Measurements from ENCODE around the gene IFT43. TPM values are rescaled to one million over a fixed set of nuclear protein-coding genes. Genes with fewer than 3 reads are reported as not detected.

The IFT43 gene
- total RNA-seq, 1 experiment from 2014 or later: 19.5 TPM

- DNase-seq: no peak
- ChIA-PET POLR2A (no interaction called here), CTCF (no interaction called here)
- H3K9me3 Mint-ChIP-seq (ENCODE audit: unreplicated experiment): no peaks in the 10 kb centered on the region
- H3K4me3 Mint-ChIP-seq (ENCODE audit: unreplicated experiment): no peak overlapping the region
- Histone ChIP-seq H3K4me1 (no peaks in the 10 kb centered on the region), H3K27me3 (replicated peaks; ENCODE audit: control insufficient read depth, insufficient read depth, low read length) (no peaks in the 10 kb centered on the region), H3K36me3 (ENCODE audit: control insufficient read depth, insufficient read depth, low read length) (no peaks in the 10 kb centered on the region), H3K9me3 (no peaks in the 10 kb centered on the region), H3K4me3 (ENCODE audit: low read depth, low read length) (no peak overlapping the region)
- H3K27me3 Mint-ChIP-seq (ENCODE audit: insufficient read depth, unreplicated experiment): no peaks in the 10 kb centered on the region
- intact Hi-C loops (cut with micrococcal nuclease; ENCODE audit: unreplicated experiment): no loop called here
- H3K36me3 Mint-ChIP-seq (ENCODE audit: insufficient read depth, unreplicated experiment): no peaks in the 10 kb centered on the region
- no peak overlapping the region for H3K27ac Mint-ChIP-seq (ENCODE audit: unreplicated experiment)
- H3K4me1 Mint-ChIP-seq (ENCODE audit: low read depth, unreplicated experiment): no peaks in the 10 kb centered on the region
- TF ChIP-seq, protein P1, sequence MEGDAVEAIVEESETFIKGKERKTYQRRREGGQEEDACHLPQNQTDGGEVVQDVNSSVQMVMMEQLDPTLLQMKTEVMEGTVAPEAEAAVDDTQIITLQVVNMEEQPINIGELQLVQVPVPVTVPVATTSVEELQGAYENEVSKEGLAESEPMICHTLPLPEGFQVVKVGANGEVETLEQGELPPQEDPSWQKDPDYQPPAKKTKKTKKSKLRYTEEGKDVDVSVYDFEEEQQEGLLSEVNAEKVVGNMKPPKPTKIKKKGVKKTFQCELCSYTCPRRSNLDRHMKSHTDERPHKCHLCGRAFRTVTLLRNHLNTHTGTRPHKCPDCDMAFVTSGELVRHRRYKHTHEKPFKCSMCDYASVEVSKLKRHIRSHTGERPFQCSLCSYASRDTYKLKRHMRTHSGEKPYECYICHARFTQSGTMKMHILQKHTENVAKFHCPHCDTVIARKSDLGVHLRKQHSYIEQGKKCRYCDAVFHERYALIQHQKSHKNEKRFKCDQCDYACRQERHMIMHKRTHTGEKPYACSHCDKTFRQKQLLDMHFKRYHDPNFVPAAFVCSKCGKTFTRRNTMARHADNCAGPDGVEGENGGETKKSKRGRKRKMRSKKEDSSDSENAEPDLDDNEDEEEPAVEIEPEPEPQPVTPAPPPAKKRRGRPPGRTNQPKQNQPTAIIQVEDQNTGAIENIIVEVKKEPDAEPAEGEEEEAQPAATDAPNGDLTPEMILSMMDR (IDR thresholded peaks at IDR 0.05; ENCODE audit: insufficient read depth in 1 of 2, low read depth in 1 of 2, low read length in 1 of 2, severe bottlenecking in 1 of 2, unreplicated experiment in 1 of 2): no peak
- no TSS peak for BruUV-seq (replicated peaks)
Measured at GRCh38 chr14:76080025-76080424, 94.5 kb downstream of the IFT43 start.

- Mint-ChIP-seq H3K4me1 (ENCODE audit: low read depth, unreplicated experiment) (no peaks in the 10 kb centered on the region), H3K4me3 (ENCODE audit: unreplicated experiment) (no peak overlapping the region), H3K36me3 (ENCODE audit: insufficient read depth, unreplicated experiment) (no peaks in the 10 kb centered on the region), H3K27ac (ENCODE audit: unreplicated experiment) (no peak overlapping the region), H3K9me3 (ENCODE audit: unreplicated experiment) (no peaks in the 10 kb centered on the region), H3K27me3 (ENCODE audit: insufficient read depth, unreplicated experiment) (no peaks in the 10 kb centered on the region)
- intact Hi-C loops (cut with micrococcal nuclease; ENCODE audit: unreplicated experiment): no loop called here
- H3K36me3 ChIP-seq (ENCODE audit: control insufficient read depth, insufficient read depth, low read length): no peaks in the 10 kb centered on the region
- POLR2A ChIA-PET: no interaction called here
- DNase-seq: no peak
- no peaks in the 10 kb centered on the region for H3K27me3 ChIP-seq (replicated peaks; ENCODE audit: control insufficient read depth, insufficient read depth, low read length)
- CTCF ChIA-PET: no interaction called here
- no TSS peak for BruUV-seq (replicated peaks)
- no peak overlapping the region for H3K4me3 ChIP-seq (ENCODE audit: low read depth, low read length)
- H3K4me1 ChIP-seq: no peaks in the 10 kb centered on the region
- no peaks in the 10 kb centered on the region for H3K9me3 ChIP-seq
- TF ChIP-seq, protein P1 (IDR thresholded peaks at IDR 0.05; ENCODE audit: insufficient read depth in 1 of 2, low read depth in 1 of 2, low read length in 1 of 2, severe bottlenecking in 1 of 2, unreplicated experiment in 1 of 2): no peak
Measured at GRCh38 chr14:76080471-76080870, 94.9 kb downstream of the IFT43 start.

DNA sequence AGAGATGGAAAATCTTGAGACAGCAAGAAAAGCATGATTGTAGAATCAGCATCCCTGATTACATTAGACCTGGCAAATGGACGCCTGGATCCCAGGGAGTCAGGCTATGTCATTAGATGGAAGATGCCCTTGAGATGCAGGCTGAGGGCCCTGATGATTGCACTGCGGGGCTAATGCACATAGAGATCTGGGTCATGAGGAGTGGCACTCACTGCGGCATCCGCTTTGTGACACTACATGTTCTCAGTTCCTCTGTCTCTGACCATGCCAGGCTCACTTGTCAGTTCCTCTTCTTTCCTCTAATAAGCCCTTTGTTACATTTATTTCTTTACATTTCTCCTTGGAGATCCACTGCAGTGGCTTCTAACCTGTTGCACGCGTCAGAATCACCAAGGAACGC, 96.1 kb downstream of the IFT43 start:
- ChIA-PET POLR2A (no interaction called here), CTCF (no interaction called here)
- Mint-ChIP-seq H3K27me3 (ENCODE audit: insufficient read depth, unreplicated experiment) (no peaks in the 10 kb centered on the region), H3K27ac (ENCODE audit: unreplicated experiment) (no peak overlapping the region), H3K4me1 (ENCODE audit: low read depth, unreplicated experiment) (no peaks in the 10 kb centered on the region), H3K9me3 (ENCODE audit: unreplicated experiment) (no peaks in the 10 kb centered on the region), H3K4me3 (ENCODE audit: unreplicated experiment) (no peak overlapping the region), H3K36me3 (ENCODE audit: insufficient read depth, unreplicated experiment) (no peaks in the 10 kb centered on the region)
- BruUV-seq (replicated peaks): no TSS peak
- intact Hi-C loops (cut with micrococcal nuclease; ENCODE audit: unreplicated experiment): no loop called here
- DNase-seq: no peak
- Histone ChIP-seq H3K4me1 (no peaks in the 10 kb centered on the region), H3K36me3 (ENCODE audit: control insufficient read depth, insufficient read depth, low read length) (no peaks in the 10 kb centered on the region), H3K27me3 (replicated peaks; ENCODE audit: control insufficient read depth, insufficient read depth, low read length) (no peaks in the 10 kb centered on the region), H3K9me3 (no peaks in the 10 kb centered on the region), H3K4me3 (ENCODE audit: low read depth, low read length) (no peak overlapping the region)
- TF ChIP-seq, protein P1 (IDR thresholded peaks at IDR 0.05; ENCODE audit: insufficient read depth in 1 of 2, low read depth in 1 of 2, low read length in 1 of 2, severe bottlenecking in 1 of 2, unreplicated experiment in 1 of 2): no peak
